ENCODE data around the gene TMEM158. TPM values are rescaled to one million over a fixed set of nuclear protein-coding genes. Genes with fewer than 3 reads are reported as not detected.

Gene TMEM158
- total RNA-seq (3.3 and 8.5 TPM in 2 replicates), polyA plus RNA-seq (16.0 and 16.9 TPM in 2 replicates)

GRCh38 chr3:45226206-45226915, at the start of gene TMEM158:
TMEM158 (minus strand) TSS chr3:45226287; CDS start chr3:45226027, 260 bp downstream.
- TF ChIP-seq EZH2phosphoT487 (IDR thresholded peaks at IDR 0.05; ENCODE audit: low read depth, severe bottlenecking, unreplicated experiment): no peak
- TF ChIP-seq EZH2 (IDR thresholded peaks at IDR 0.05; ENCODE audit: borderline replicate concordance): no peak
- TF ChIP-seq CTCF (IDR thresholded peaks at IDR 0.05; ENCODE audit: poor library complexity): no peak
- H3K27me3 ChIP-seq: peaks cover 74% of the 10 kb centered on the region
- H3K4me2 ChIP-seq: peak within 1 kb of the TSS; percentile 90

GRCh38 chr3:45275006-45275704, 49.1 kb upstream of the TMEM158 start:
- H4K20me1 ChIP-seq (ENCODE audit: insufficient read depth, poor library complexity, severe bottlenecking): no peaks in the 10 kb centered on the region
- H3K36me3 ChIP-seq (replicated peaks; ENCODE audit: insufficient read depth, low read depth): no peaks in the 10 kb centered on the region
- H3K9me2 ChIP-seq (replicated peaks; ENCODE audit: insufficient read depth): no peaks in the 10 kb centered on the region
- no peak overlapping the region for H3K4me3 ChIP-seq
- no peak overlapping the region for H3K27ac ChIP-seq
- no peaks in the 10 kb centered on the region for H3K79me2 ChIP-seq
- no peak for DNase-seq (ENCODE audit: low spot score)
- WGBS (ENCODE audit: low lambda C conversion rate, missing lambda C conversion rate): 41% methylated on average over 5 of the region's 5 CpGs
- H3K27me3 ChIP-seq: no peaks in the 10 kb centered on the region
- no peak overlapping the region for H2AFZ ChIP-seq
- no peaks in the 10 kb centered on the region for H3K4me1 ChIP-seq (ENCODE audit: insufficient read depth)
- no peaks in the 10 kb centered on the region for H3K9me3 ChIP-seq (ENCODE audit: low read depth)
- no peak for TF ChIP-seq EZH2 (IDR thresholded peaks at IDR 0.05; ENCODE audit: borderline replicate concordance)
- TF ChIP-seq CTCF (IDR thresholded peaks at IDR 0.05; ENCODE audit: poor library complexity): no peak
- TF ChIP-seq EZH2phosphoT487 (IDR thresholded peaks at IDR 0.05; ENCODE audit: low read depth, severe bottlenecking, unreplicated experiment): no peak
- H3K4me2 ChIP-seq: no peak overlapping the region

More at GRCh38 chr3:45226206-45226915, at the start of gene TMEM158:
- no peaks in the 10 kb centered on the region for H3K79me2 ChIP-seq
- H3K4me3 ChIP-seq: peak within 1 kb of the TSS; percentile 36
- peak within 1 kb of the TSS; percentile 17 for H3K27ac ChIP-seq
- no peaks in the 10 kb centered on the region for H3K36me3 ChIP-seq (replicated peaks; ENCODE audit: insufficient read depth, low read depth)
- H2AFZ ChIP-seq: peak within 1 kb of the TSS; percentile 86
- H3K9me3 ChIP-seq (ENCODE audit: low read depth): no peaks in the 10 kb centered on the region
- H4K20me1 ChIP-seq (ENCODE audit: insufficient read depth, poor library complexity, severe bottlenecking): no peaks in the 10 kb centered on the region
- WGBS (ENCODE audit: low lambda C conversion rate, missing lambda C conversion rate): 6% methylated on average over 17 of the region's 63 CpGs
- DNase-seq (ENCODE audit: low spot score): peak; percentile 90
- H3K9me2 ChIP-seq (replicated peaks; ENCODE audit: insufficient read depth): no peaks in the 10 kb centered on the region
- H3K4me1 ChIP-seq (ENCODE audit: insufficient read depth): peaks cover 5% of the 10 kb centered on the region

- no peak overlapping the region for H3K4me2 ChIP-seq
- H3K9me2 ChIP-seq (replicated peaks; ENCODE audit: insufficient read depth): no peaks in the 10 kb centered on the region
- DNase-seq (ENCODE audit: low spot score): no peak
- H3K27ac ChIP-seq: no peak overlapping the region
- no peaks in the 10 kb centered on the region for H3K79me2 ChIP-seq
- H4K20me1 ChIP-seq (ENCODE audit: insufficient read depth, poor library complexity, severe bottlenecking): no peaks in the 10 kb centered on the region
- H3K4me1 ChIP-seq (ENCODE audit: insufficient read depth): no peaks in the 10 kb centered on the region
- H3K9me3 ChIP-seq (ENCODE audit: low read depth): no peaks in the 10 kb centered on the region
- H3K27me3 ChIP-seq: no peaks in the 10 kb centered on the region
- no peak for TF ChIP-seq EZH2 (IDR thresholded peaks at IDR 0.05; ENCODE audit: borderline replicate concordance)
- no peak overlapping the region for H3K4me3 ChIP-seq
- WGBS (ENCODE audit: low lambda C conversion rate, missing lambda C conversion rate): 78% methylated on average over 4 of the region's 4 CpGs
- H3K36me3 ChIP-seq (replicated peaks; ENCODE audit: insufficient read depth, low read depth): no peaks in the 10 kb centered on the region
- H2AFZ ChIP-seq: no peak overlapping the region
Measured at GRCh38 chr3:45273681-45274515, 47.8 kb upstream of the TMEM158 start.
